ENCODE results near the gene NGLY1. TPM values are rescaled to one million over a fixed set of nuclear protein-coding genes. Genes with fewer than 3 reads are reported as not detected.

NGLY1 gene
- total RNA-seq, 1 experiment from 2014 or later = 27.0 TPM

- Mint-ChIP-seq H3K4me1 (no peaks in the 10 kb centered on the region), H3K27me3 (ENCODE audit: low read depth) (no peaks in the 10 kb centered on the region), H3K9me3 (no peaks in the 10 kb centered on the region), H3K4me3 (no peak overlapping the region), H3K36me3 (ENCODE audit: insufficient read depth in 1 of 3, low read depth in 3 of 3) (no peaks in the 10 kb centered on the region), H3K27ac (no peak overlapping the region)
- Histone ChIP-seq H3K23ac (ENCODE audit: insufficient read length, low read depth, low read length) (no peak overlapping the region), H4K5ac (ENCODE audit: insufficient read length, low read depth, low read length) (no peak overlapping the region), H3K14ac (ENCODE audit: insufficient read depth, low read length) (no peak overlapping the region), H4K91ac (ENCODE audit: insufficient read length, low read depth, low read length) (no peak overlapping the region), H3K56ac (ENCODE audit: insufficient read length, low read depth, low read length) (no peak overlapping the region), H3K27me3 (ENCODE audit: insufficient read depth, low read length) (no peaks in the 10 kb centered on the region), H3K4me1 (ENCODE audit: insufficient read depth, low read length) (no peaks in the 10 kb centered on the region; the same call in 1 of the 2 replicates), H4K20me1 (ENCODE audit: control insufficient read depth, insufficient read depth, insufficient read length) (no peaks in the 10 kb centered on the region), H3K9me3 (ENCODE audit: control insufficient read depth, low read depth, low read length) (no peaks in the 10 kb centered on the region), H2BK120ac (ENCODE audit: low read depth, low read length, poor library complexity, severe bottlenecking) (no peak overlapping the region), H2AFZ (ENCODE audit: low read length) (no peak overlapping the region), H3K9ac (ENCODE audit: extremely low read depth, insufficient read length, low read length) (no peak overlapping the region), H3K18ac (ENCODE audit: insufficient read length, low read depth, low read length) (no peak overlapping the region), H2BK20ac (ENCODE audit: low read depth, low read length, poor library complexity, severe bottlenecking) (no peak overlapping the region), H4K8ac (replicated peaks; ENCODE audit: insufficient read length, low read depth, low read length) (no peak overlapping the region), H2BK5ac (ENCODE audit: insufficient read length, low read length) (no peak overlapping the region), H3K4me2 (ENCODE audit: insufficient read depth, insufficient read length, low read length) (no peak overlapping the region), H3T11ph (ENCODE audit: low read length) (no peak overlapping the region), H3K27ac (ENCODE audit: insufficient read length, low read depth, low read length) (no peak overlapping the region), H3K23me2 (ENCODE audit: insufficient read length, low read depth, low read length, poor library complexity, severe bottlenecking) (no peaks in the 10 kb centered on the region), H3K4ac (ENCODE audit: low read depth, low read length) (no peak overlapping the region), H2BK12ac (ENCODE audit: insufficient read length, low read depth, low read length) (no peak overlapping the region), H3K79me1 (ENCODE audit: insufficient read depth, low read depth, low read length, poor library complexity, severe bottlenecking) (no peaks in the 10 kb centered on the region), H2BK15ac (ENCODE audit: low read depth, low read length) (no peak overlapping the region), H3K79me2 (ENCODE audit: insufficient read depth, low read length) (no peaks in the 10 kb centered on the region), H2AK5ac (ENCODE audit: insufficient read length, low read length) (no peak overlapping the region)
- no peak for TF ChIP-seq CTCF (conservative IDR thresholded peaks at IDR 0.05)
- no peak for DNase-seq
- WGBS (ENCODE audit: extremely low coverage, insufficient read length, low lambda C conversion rate) = no CpG with 5 or more reads among the region's 3 CpGs
Observed at GRCh38 chr3:25693238-25693637, 90.0 kb downstream of the NGLY1 start.
